Measurements from ENCODE around the gene PPHLN1.

Gene PPHLN1

GRCh38 chr12:42402821-42403411, 76.9 kb downstream of the PPHLN1 start:
- in situ Hi-C loops (cut with MboI; ENCODE audit: low pct_unique_long_range_greater_than_20kb, low sequenced_read_pairs, unreplicated experiment) = no loop called here
- no peak for DNase-seq (ENCODE audit: low spot score)
- no peak for TF ChIP-seq CTCF (IDR thresholded peaks at IDR 0.05; ENCODE audit: extremely low read depth, insufficient read depth, missing control alignments)

GRCh38 chr12:42407306-42407705, 81.3 kb downstream of the PPHLN1 start:
- TF ChIP-seq CTCF (IDR thresholded peaks at IDR 0.05; ENCODE audit: extremely low read depth, insufficient read depth, missing control alignments) = no peak
- no peak for DNase-seq (ENCODE audit: low spot score)
- in situ Hi-C loops (cut with MboI; ENCODE audit: low pct_unique_long_range_greater_than_20kb, low sequenced_read_pairs, unreplicated experiment) = no loop called here

- TF ChIP-seq CTCF (IDR thresholded peaks at IDR 0.05; ENCODE audit: extremely low read depth, insufficient read depth, missing control alignments) = no peak
- no peak for DNase-seq (ENCODE audit: low spot score)
- in situ Hi-C loops (cut with MboI; ENCODE audit: low pct_unique_long_range_greater_than_20kb, low sequenced_read_pairs, unreplicated experiment) = no loop called here
These were observed 83.5 kb downstream of the PPHLN1 start for GRCh38 chr12:42409471-42409870.

DNA sequence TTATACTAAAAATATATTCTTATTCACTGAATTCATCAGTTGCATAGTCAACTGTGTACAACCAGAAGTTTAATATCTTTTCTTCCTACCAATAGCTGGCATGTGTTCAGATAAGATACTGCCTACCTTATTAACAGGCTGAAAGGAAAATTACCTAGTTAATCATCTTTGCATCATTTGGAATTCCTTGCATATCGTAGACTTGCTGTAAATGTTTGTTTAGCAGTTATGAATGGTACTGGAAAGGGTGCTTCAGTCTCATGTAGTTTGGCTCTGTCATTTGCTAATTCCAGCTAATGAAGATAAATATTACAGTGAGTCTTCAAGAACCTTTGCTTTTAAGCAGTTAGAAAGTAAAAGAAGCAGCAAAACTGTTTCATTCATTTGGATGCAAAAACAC, 84.4 kb downstream of the PPHLN1 start:
- TF ChIP-seq CTCF (IDR thresholded peaks at IDR 0.05; ENCODE audit: extremely low read depth, insufficient read depth, missing control alignments) = no peak
- DNase-seq (ENCODE audit: low spot score) = no peak
- in situ Hi-C loops (cut with MboI; ENCODE audit: low pct_unique_long_range_greater_than_20kb, low sequenced_read_pairs, unreplicated experiment) = no loop called here

- no peak for DNase-seq (ENCODE audit: low spot score)
- in situ Hi-C loops (cut with MboI; ENCODE audit: low pct_unique_long_range_greater_than_20kb, low sequenced_read_pairs, unreplicated experiment) = no loop called here
- no peak for TF ChIP-seq CTCF (IDR thresholded peaks at IDR 0.05; ENCODE audit: extremely low read depth, insufficient read depth, missing control alignments)
These were observed 94.4 kb downstream of the PPHLN1 start for GRCh38 chr12:42420395-42420794.

DNA sequence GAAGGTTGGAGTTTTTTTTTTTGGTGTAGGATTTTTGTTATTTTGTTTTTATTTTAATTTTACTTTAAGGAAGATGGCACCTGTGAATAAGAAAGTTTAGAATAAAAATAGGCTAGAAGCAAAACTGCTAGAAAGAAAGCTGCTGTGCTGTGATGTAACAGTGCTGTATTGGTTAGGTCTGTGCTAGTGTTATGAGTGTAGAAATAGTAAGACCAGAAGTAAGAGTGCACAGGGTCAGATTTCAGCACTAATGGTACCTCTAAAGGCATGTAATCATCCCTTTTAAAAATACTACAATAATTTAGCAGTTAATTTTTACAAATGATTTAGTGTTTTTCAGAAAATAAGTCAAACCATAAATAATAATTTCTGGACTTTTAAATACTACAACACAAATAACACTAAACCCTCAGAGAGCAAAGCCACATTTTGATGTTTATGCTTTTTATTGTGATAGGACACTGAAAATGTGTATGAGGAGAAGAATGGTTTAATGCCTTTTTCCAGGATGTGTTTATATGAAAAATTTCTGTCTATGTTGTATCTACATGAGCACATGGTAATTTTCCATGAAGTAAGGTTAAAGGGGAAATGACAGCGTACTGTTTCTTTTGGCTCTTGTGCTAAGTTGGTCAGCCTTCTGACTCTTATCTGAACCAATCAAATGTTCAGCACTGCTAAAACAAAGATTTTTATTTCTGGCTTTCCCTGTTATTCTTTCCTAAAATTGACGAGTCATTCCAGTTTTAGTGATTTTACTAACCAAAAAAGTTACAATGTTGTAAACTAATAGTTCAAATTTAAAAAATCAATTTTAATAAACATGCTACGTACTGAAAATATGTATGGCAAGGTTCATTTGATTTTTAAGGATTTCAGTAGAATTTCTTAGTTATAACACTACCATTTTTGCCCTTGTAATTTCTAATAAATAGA, 96.1 kb downstream of the PPHLN1 start:
- in situ Hi-C loops (cut with MboI; ENCODE audit: low pct_unique_long_range_greater_than_20kb, low sequenced_read_pairs, unreplicated experiment) = no loop called here
- TF ChIP-seq CTCF (IDR thresholded peaks at IDR 0.05; ENCODE audit: extremely low read depth, insufficient read depth, missing control alignments) = no peak
- peak; percentile 58 for DNase-seq (ENCODE audit: low spot score)
